HG03060 (cell line): Measurements from ENCODE around the gene DMRTC2.
"Not testable (repeated sequence)": the region's sequence is repeated elsewhere in the genome, so short reads cannot be mapped to it uniquely, and the experiment has no call there.

Experiments used
- ATAC-seq: cut with Tn5 transposase; IDR thresholded peaks from one replicate; pipeline ENCODE4 v1.9.1; 2021; ENCODE audit warnings: low read depth, moderate number of reproducible peaks; ENCODE audit not compliant: unreplicated experiment

The DMRTC2 gene

DNA sequence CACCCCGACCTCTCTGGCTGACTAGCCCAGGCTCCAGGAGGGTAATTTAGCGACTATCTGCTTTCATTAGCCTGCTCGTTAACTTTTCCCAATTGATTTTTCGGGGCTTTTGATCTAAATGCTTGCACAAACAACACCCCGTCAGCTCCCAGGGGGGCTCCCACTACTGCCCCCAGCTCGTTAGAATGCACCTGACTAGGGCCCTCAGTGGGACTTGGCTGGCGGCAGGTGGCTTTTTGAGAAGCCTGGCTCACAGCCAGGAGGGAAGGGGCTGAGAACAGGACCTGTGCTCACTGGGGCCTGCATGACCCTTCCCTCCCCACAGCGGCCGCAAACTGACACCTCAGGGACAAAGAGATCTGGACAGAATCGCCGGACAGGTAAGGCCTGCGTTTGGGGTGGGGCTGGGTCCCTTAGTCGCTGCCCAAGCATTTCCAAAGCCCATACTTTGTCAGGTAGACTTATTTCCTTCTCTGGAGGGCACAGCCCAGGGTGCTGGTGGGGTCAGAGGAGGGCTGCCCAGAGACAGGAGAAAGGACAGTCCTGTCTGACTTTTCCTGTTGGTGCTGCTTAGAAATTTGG is 24.6 kb downstream of the DMRTC2 start:
- ATAC-seq, result no peak

DNA sequence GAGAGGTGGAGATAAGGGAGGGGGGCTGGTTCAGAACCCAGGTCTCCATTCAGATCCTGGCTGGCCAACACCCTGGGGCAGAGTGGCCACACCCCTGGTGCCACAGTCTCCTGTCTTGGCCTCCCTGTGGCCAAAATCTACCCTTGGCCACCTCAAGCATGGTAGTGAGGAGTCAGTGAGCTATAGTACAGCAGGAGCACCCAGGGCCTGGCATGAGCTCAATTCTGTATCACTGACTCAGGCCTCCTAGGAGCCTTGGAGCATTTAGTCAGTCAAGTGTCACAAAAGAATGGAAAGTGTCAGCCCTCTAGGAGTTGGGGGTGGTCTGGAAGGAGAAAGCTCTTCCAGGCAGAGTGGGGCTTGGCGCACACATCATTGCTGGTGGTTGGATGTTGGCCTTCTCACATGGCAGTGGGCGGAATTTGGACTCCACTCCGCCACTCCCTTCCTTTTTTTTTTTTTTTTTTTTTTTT is 25.6 kb downstream of the DMRTC2 start:
- no peak for ATAC-seq

- ATAC-seq, result no peak
These were observed 26.9 kb downstream of the DMRTC2 start for GRCh38 chr19:41871573-41872383.

GRCh38 chr19:41872384-41872774 is 27.5 kb downstream of the DMRTC2 start:
- ATAC-seq, result no peak

DNA sequence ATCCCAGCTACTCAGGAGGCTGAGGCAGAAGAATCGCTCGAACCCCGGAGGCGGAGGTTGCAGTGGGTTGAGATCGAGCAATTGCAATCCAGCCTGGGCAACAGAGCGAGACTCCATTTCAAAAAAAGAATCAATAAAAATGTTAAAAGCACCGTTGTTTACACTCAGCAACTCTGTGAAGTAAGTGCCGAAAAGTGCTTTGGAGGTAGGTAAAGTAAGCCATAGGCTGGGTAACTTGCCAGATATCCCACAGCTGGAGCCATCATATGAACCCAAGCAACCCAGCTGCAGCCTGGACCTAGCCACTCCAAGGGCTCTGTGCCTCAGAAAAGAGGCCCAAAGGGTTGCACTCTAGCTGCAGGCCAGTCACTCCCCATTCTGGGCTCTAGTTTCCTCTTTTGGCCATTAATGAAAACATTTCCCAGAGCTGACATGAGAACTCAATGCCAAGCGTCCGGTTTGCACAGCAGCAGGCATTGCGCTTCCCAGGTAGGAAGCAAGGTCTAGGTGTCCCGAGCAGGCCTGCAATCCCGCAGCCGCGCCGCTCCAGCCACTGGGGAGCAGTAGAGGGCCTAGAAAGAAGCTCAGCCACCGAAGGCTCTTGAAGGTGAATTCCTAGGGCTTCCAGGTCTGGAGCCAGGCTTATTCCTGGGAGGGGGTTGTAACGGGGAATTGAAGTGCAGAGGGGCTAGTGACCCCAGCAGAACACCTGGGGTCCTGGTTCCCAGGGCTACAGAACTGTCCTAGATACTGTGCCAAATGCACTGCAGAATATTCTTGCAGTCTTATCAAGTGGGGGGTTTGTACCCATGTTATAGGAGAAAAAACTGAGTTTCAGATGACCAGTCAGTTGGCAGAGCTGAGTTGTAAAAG is 28.2 kb downstream of the DMRTC2 start:
- ATAC-seq, result no peak

- not testable (repeated sequence) for ATAC-seq
These were observed 31.1 kb downstream of the DMRTC2 start for GRCh38 chr19:41875973-41876372.

DNA sequence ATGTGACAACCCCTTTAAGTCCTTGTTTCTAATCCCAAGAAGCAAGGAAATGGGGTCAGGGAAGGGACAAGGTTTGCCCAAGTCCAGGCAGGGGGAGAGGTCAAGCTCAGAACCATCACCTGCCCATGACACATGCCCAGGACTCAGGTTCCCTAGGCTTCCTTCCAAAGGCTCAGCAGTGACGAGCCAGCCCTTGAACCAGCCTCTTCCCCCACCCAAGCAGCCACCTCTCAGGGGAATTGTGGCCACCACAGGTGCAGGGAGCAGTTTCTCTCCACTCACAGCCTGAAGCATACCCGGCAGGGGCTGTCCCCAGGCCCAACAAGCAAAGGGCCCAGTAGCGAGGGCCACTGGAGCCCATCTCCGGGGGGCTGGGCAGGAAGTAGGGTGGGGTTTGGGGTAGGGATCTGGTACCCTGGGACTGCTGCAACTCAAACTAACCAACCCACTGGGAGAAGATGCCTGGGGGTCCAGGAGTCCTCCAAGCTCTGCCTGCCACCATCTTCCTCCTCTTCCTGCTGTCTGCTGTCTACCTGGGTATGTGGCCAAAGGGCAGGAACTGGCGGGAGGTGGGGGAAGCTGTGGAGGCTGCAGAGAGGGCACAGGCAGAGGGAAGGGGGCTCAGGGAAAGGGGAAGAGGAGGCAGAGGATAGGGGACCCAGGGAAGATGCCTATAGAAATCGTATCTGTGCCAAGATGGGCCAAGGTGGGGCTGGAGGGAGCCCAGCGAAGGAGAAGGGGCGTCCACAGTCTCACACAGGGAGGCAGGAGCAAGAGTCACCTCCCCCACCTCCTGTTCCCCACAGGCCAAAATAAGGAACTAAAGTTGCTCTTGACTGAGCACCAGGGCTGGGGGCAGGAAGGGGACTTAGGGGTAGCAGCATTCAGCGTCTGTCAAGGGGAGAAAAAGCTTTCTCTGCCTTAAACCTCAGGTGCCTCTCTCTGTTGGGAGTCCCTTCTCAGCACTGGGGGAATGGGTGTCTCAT is 32.3 kb downstream of the DMRTC2 start, which contains the start of gene CD79A:
Gene CD79A (plus strand): TSS at position 433 of the 986 bp plus-strand sequence. CDS start 26 bp downstream, at position 459.
- peak; percentile 41 for ATAC-seq

- ATAC-seq, result no peak
These were observed 33.4 kb downstream of the DMRTC2 start for GRCh38 chr19:41877916-41878905.

- no peak for ATAC-seq
These were observed 34.2 kb downstream of the DMRTC2 start for GRCh38 chr19:41879080-41879479.

DNA sequence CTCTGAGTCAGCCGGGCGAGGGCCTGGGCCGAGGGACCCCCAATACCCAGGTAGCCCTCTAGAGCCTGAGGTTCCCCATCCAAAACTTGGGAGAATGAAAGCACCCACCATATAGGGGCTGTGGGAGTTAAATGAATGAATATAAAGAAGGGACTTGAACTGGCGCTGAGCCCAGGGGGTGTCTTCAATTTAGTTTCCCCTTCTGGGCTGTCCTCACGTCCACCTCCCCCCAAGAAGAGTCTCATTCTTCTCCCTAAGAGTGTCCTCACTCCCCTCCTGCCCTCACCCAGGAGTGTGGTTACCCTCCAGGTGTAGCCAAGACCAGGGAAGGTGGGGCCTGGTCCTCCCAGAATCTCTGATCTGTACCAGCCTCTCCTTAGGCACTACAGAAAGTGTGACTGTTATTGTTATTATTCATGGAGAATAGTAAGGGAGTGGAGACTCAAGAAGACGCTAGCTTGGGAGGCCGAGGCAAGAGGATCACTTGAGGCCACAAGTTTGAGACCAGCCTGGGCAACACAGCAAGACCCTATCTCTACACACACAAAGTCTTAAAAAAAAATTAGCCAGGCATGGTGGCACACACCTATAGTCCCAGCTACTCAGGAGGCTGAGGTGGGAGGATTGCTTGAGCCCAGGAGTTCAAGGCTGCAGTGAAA is 35.0 kb downstream of the DMRTC2 start:
- no peak for ATAC-seq

DNA sequence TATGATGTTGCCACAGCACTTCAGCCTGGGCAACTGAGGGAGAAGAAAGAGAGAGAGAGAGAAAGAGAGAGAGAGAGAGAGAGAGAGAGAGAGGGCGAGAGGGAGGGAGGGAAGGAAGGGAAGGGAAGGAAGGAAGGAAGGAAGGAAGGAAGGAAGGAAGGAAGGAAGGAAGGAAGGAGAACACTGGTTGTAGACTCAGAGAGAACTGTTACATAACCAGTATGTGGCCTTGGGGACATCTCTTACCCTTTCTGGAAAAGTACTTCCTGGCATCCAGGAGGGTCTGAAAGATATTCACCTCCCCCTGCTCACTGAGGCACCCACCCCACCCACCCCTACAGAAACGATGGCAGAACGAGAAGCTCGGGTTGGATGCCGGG is 35.5 kb downstream of the DMRTC2 start:
- no peak for ATAC-seq

DNA sequence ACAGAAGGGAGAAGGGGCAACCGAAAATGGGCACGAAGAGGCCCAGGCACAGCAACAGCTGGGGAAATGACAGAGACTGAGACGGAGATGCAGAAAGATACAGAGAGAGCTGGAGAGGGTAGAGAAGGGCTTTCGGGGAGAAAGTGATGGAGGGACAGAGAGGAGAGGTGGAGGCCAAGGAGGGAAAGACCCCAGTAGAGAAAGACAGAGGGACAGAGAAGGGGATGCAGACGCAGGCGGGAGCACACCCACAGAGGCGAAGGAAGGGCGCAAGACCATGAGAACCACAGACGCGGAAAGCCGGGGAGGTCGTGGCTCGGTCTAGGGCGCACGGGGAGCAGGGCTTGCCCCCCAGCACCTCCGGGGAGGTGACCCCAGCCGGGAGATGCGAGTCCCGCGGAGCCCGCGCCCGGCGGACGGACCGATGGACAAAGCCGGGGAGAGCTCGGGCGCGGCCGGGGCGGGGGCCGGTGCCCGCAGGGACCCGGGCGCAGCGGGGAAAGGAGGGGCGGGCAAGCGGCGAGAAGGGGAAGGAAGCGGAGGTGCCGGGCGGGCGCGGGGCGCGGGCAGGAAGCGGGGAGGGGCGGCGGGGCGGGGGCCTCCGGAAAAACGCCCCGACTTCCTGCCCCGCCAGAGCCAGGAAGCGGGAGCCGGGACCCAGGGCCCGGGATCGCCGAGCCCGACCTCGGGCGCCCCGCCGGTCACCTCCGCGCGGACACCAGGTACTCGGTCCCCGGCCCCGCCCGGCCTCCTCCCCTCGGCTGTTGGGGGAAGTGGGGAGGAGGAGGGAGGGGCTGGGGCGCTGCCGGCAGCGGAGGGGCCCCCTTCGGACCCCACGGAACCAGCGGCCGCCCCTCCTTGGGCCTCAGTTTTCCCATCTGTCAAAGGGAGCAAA is 38.0 kb downstream of the DMRTC2 start, which contains the start of gene ARHGEF1:
Gene ARHGEF1 (plus strand): TSS at position 617 of the 895 bp plus-strand sequence. CDS start 4,899 bp downstream, outside the sequence.
- no peak for ATAC-seq

DNA sequence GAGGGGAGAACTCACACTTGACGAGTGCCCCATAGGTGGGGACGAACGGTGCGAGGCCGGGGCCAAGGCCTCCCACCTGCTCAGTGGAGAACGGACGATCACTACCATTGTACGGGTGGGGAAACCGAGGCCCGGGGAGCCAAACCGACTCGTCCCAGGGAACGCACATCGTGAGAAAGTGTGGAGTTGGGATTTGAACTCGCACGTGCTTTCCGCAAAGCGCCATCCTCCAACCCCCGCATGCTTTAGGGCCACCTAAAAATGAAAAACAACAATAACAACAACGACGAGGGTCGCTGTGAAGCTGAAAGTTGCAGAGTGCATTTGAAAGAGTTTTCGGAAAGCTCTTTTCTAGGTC is 38.6 kb downstream of the DMRTC2 start:
- ATAC-seq, result no peak

- peak; percentile 59 for ATAC-seq
These were observed 39.2 kb downstream of the DMRTC2 start for GRCh38 chr19:41883821-41884733.

- ATAC-seq, result no peak
These were observed 42.2 kb downstream of the DMRTC2 start for GRCh38 chr19:41886761-41887710.
